Skeletal muscle cell (primary cell): ENCODE data around the gene CYBRD1.
"Not testable (repeated sequence)": the region's sequence is repeated elsewhere in the genome, so short reads cannot be mapped to it uniquely, and the experiment has no call there.

Experiments
- DNase-seq: peaks from one replicate; pipeline ENCODE4 v3.0.0-alpha.2; 2010; ENCODE audit warnings: low read depth
- H3K4me3 ChIP-seq: 2 replicates; pipeline ENCODE4 v1.5.1; 2011; ENCODE audit warnings: low read depth, mild to moderate bottlenecking, control low read depth, low read length, moderate library complexity

Gene CYBRD1, protein sequence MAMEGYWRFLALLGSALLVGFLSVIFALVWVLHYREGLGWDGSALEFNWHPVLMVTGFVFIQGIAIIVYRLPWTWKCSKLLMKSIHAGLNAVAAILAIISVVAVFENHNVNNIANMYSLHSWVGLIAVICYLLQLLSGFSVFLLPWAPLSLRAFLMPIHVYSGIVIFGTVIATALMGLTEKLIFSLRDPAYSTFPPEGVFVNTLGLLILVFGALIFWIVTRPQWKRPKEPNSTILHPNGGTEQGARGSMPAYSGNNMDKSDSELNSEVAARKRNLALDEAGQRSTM

GRCh38 chr2:171522052-171522787 is at the start of gene CYBRD1:
CYBRD1 (plus strand) TSS chr2:171522474; CDS start chr2:171522546, 72 bp downstream.
- peak within 1 kb of the TSS; percentile 81 for H3K4me3 ChIP-seq
- peak; percentile 66 for DNase-seq

DNA sequence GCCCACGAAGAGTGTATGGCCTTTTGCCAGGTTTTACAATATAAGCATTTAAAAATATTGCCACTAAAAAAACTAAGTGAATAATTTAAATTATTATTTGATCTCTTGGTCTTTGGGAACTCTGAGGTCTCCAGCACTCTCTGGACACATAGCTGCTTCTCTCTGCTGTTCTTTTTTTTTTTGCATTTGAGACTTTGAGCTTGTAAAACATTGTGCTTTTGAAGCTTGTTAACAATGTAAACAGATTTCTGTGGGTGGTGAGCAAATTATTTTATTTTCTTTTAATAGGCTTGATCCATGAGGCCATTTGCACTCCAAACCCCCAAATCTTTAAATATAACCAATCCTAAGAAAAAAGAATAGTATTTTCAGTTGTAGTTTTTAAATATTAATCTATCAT is 46.3 kb upstream of the CYBRD1 start:
- H3K4me3 ChIP-seq = no peak overlapping the region

GRCh38 chr2:171478345-171478744 is 43.9 kb upstream of the CYBRD1 start:
- DNase-seq = no peak
- H3K4me3 ChIP-seq = no peak overlapping the region

More for the DNA sequence above, 46.3 kb upstream of the CYBRD1 start:
- no peak for DNase-seq

DNA sequence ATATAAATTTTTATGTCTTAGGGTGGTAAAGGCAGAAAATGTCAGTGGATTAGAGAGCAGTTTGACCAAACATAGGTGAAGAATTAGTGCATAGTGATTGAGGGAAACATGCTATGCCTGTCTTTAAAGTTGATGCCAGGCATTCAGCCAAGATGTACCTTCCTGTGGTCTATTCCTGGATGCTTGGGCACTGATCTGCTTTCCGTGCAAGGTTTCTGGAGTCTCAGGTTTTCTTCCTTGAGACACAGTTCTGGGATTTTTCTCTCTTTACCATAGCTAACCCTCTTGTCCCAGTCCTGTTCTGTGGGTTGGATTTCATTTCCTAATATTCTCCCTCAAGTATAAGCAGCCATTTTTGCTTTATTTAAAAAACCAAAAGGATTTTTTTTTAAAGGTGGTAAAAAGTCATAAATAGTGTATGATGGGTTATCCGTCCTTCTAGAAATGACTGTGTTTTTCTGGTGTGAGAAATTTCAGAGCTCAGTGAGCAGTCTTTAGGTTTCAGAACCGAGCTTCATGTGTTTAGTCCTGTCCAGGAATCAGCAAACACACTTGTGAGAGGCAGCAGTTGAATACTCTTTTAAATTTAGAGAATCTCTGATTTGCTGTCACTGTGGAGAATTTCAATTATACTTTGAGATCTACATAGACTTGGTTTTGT is 43.0 kb upstream of the CYBRD1 start:
- H3K4me3 ChIP-seq = no peak overlapping the region
- no peak for DNase-seq

GRCh38 chr2:171480908-171481307 is 41.4 kb upstream of the CYBRD1 start:
- DNase-seq = peak; percentile 2
- no peak overlapping the region for H3K4me3 ChIP-seq

DNA sequence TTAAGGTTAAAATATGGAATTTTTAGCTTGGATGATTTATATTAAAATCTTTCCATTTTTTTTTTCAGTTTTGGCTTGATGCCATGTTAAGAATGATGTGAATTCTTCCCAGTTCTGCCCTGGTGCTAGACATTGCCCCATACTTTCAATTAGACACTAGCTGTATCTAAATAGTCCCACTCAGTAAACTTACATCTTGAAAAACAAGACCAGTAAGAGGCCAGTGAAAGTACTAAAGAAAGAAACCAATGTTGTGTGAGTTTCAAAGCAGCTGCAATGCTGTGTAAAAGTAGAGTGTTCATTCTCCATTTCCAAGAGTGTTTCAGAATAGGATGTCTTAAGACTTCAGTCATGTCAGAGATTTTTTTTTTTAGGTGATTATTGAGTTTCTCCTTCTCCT is 40.0 kb upstream of the CYBRD1 start:
- no peak overlapping the region for H3K4me3 ChIP-seq

GRCh38 chr2:171482877-171483276 is 39.4 kb upstream of the CYBRD1 start:
- peak; percentile 36 for DNase-seq
- H3K4me3 ChIP-seq = no peak overlapping the region

More for the DNA sequence above, 40.0 kb upstream of the CYBRD1 start:
- DNase-seq = no peak

DNA sequence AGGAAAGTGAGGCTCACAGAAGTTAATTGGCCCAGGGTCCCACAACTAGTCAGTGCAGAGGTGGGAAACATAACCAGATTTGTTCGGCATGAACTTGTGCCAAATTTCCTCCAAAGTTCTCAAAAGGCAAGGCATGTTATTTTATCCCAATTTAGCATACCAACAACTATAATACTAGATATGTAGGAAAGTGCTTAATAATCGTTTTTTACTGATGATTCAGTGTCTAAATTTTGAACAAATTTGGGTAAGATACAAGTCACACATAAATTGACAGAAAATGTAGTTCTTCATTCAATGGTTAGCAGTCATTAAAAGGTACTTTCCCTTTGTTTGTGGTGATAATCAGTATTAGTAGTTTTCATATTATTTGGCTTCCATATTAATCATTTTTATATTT is 38.5 kb upstream of the CYBRD1 start:
- H3K4me3 ChIP-seq = no peak overlapping the region
- DNase-seq = no peak

GRCh38 chr2:171485116-171485515 is 37.2 kb upstream of the CYBRD1 start:
- DNase-seq = no peak
- H3K4me3 ChIP-seq = no peak overlapping the region

DNA sequence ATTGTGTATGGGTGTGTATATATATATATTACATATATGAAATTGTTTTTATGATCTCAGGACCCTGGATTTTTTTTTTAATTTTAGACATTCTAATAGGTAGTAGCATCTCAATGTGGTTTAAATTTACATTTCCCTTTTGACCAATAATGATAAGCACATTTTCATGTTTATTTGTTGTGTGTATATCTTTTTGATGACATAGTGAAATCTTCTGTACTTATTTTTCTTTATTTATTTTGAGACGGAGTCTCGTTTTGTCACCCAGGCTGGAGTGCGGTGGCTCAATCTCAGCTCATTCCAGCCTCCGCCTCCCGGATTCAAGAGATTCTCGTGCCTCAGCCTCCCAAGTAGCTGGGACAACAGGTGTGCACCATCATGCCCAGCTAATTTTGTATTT is 35.1 kb upstream of the CYBRD1 start:
- no peak for DNase-seq
- H3K4me3 ChIP-seq = no peak overlapping the region

GRCh38 chr2:171487803-171488259 is 34.4 kb upstream of the CYBRD1 start:
- no peak overlapping the region for H3K4me3 ChIP-seq
- no peak for DNase-seq

- no peak for DNase-seq
- no peak overlapping the region for H3K4me3 ChIP-seq
These were observed 31.7 kb upstream of the CYBRD1 start for GRCh38 chr2:171490577-171490976.

GRCh38 chr2:171491292-171491691 is 31.0 kb upstream of the CYBRD1 start:
- H3K4me3 ChIP-seq = no peak overlapping the region
- no peak for DNase-seq

- H3K4me3 ChIP-seq = no peak overlapping the region
- no peak for DNase-seq
These were observed 29.6 kb upstream of the CYBRD1 start for GRCh38 chr2:171492664-171493063.

GRCh38 chr2:171497664-171498063 is 24.6 kb upstream of the CYBRD1 start:
- DNase-seq, H3K4me3 ChIP-seq: not testable (repeated sequence)

DNA sequence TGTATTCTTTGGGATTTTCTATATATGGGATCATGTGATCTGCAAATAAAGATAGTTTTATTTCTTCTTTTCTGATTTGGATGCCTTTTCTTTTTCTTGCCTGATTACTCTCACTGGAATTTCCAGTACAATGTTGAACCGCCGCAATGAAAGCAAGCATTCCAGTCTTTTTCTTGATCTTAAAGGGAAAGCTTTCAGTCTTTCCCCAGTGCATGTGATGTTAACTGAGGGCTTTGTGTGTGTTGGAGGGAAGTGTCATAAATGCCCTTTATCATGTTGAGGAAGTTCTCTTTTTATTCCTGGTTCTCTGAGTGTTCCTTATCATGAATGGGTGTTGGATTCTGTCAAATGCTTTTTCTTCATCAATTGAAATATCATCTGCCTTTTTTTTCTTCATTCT is 16.9 kb upstream of the CYBRD1 start:
- no peak for DNase-seq
- no peak overlapping the region for H3K4me3 ChIP-seq

- H3K4me3 ChIP-seq = no peak overlapping the region
- no peak for DNase-seq
These were observed 12.1 kb upstream of the CYBRD1 start for GRCh38 chr2:171509945-171510731.

DNA sequence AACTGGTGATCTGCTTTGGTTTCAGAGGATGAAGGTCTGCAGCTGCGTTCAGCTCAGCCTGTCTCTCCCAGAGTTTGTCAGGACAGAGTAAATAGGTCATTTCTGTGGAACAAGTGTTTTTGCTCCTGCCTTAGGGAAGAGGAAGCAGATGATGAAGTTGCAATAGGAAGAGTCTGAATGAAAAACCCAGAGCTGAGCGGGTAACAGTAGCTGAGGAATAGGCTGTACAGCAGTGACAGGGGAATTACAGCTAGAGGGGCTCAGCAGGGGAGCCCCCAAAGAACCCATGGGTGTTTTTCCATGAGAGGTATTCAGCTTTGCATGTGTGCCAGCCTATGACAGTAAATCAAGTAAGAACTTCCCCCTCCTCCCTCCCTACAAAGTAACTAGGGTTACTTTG is 10.3 kb upstream of the CYBRD1 start:
- no peak overlapping the region for H3K4me3 ChIP-seq
- DNase-seq = no peak

- no peak for DNase-seq
- no peak overlapping the region for H3K4me3 ChIP-seq
These were observed 9.5 kb upstream of the CYBRD1 start for GRCh38 chr2:171512683-171513195.
